ENCODE measurements around the gene SLC6A17. TPM values are rescaled to one million over a fixed set of nuclear protein-coding genes. Genes with fewer than 3 reads are reported as not detected.

Gene SLC6A17
- total and polyA plus RNA-seq, 9 of the 15 experiments (the other 6 are each of a cell fraction or from before 2014, with no cell fraction given) = not detected

- TF ChIP-seq FOXP1 (CRISPR knock-in tag; IDR thresholded peaks at IDR 0.05) (0 out of 2 replicates have a peak, but pooled peaks have one; percentile 35), TBP (optimal IDR thresholded peaks at IDR 0.05; ENCODE audit: low read depth, low read length) (no peak), CHAMP1 (IDR thresholded peaks at IDR 0.05) (no peak), CTCF (IDR thresholded peaks at IDR 0.05 in 2 of 3, conservative IDR thresholded peaks at IDR 0.05 in 1 of 3; ENCODE audit: insufficient read depth in 2 of 3, low read depth in 1 of 3, low read length in 3 of 3) (peak; percentile 95 to 99 (median 95)), ZNF583 (CRISPR knock-in tag; IDR thresholded peaks at IDR 0.05) (no peak), ILF3 (IDR thresholded peaks at IDR 0.05; ENCODE audit: borderline replicate concordance) (no peak), SMC3 (conservative IDR thresholded peaks at IDR 0.05; ENCODE audit: insufficient read depth, low read depth, low read length) (peak; percentile 87), ESRRA (IDR thresholded peaks at IDR 0.05; ENCODE audit: borderline replicate concordance, low read depth) (0 out of 2 replicates have a peak, but pooled peaks have one; percentile 48), CREM (IDR thresholded peaks at IDR 0.05; ENCODE audit: low read depth) (peak; percentile 47; the same call in 1 of the 2 replicates), ZNF174 (CRISPR knock-in tag; IDR thresholded peaks at IDR 0.05) (no peak), ETS1 (conservative IDR thresholded peaks at IDR 0.05; ENCODE audit: control insufficient read depth, low read depth, low read length) (no peak), EGR1 (conservative IDR thresholded peaks at IDR 0.05) (no peak), GTF3C2 (IDR thresholded peaks at IDR 0.05; ENCODE audit: borderline replicate concordance, extremely low read depth, insufficient read length) (no peak), NFRKB (IDR thresholded peaks at IDR 0.05; ENCODE audit: low read depth) (no peak), DEAF1 (CRISPR knock-in tag; IDR thresholded peaks at IDR 0.05) (peak; percentile 83), RCOR1 (IDR thresholded peaks at IDR 0.05; ENCODE audit: borderline replicate concordance in 1 of 2, low read depth in 2 of 2, low read length in 2 of 2) (peak in 1 of 2 experiments; percentile 36; a peak in 1 of 4 replicates)
These were observed 44.0 kb upstream of the SLC6A17 start (continued) for GRCh38 chr1:110106013-110106941.

Data from K562 (cell line).